Astrocyte (in vitro differentiated cells and primary cell): ENCODE data around the gene SGPL1. TPM values are rescaled to one million over a fixed set of nuclear protein-coding genes. Genes with fewer than 3 reads are reported as not detected.

Experiments
- DNase-seq: peaks from one replicate; pipeline ENCODE4 v3.0.0-alpha.2; 2010; ENCODE audit warnings: low read depth
- FAIRE-seq: peaks from 2 replicates; lab custom pipeline; 2011; peaks lifted over from hg19 to GRCh38; lab: Jason Lieb, UNC
- H2AFZ ChIP-seq: 2 replicates; pipeline ENCODE4 v1.6.0; 2012; ENCODE audit warnings: low read depth, low read length, inconsistent platforms
- H3K27ac ChIP-seq: 2 replicates; pipeline ENCODE4 v1.5.1; 2011; ENCODE audit warnings: low read depth, low read length, inconsistent platforms
- H3K27me3 ChIP-seq: 2 replicates; pipeline ENCODE4 v1.6.0; 2011; ENCODE audit warnings: low read length, inconsistent platforms; ENCODE audit not compliant: insufficient read depth
- H3K36me3 ChIP-seq: 2 replicates; pipeline ENCODE4 v1.5.1; 2011; ENCODE audit warnings: low read length, inconsistent platforms; ENCODE audit not compliant: insufficient read depth
- H3K4me1 ChIP-seq: 2 replicates; pipeline ENCODE4 v1.5.1; 2011; ENCODE audit warnings: low read length, inconsistent platforms; ENCODE audit not compliant: insufficient read depth
- H3K4me2 ChIP-seq: 2 replicates; pipeline ENCODE4 v1.6.0; 2012; ENCODE audit warnings: low read length, inconsistent platforms
- H3K4me3 ChIP-seq: 2 replicates; pipeline ENCODE4 v1.5.1; 2011; ENCODE audit warnings: low read depth, mild to moderate bottlenecking, low read length, inconsistent platforms; ENCODE audit not compliant: insufficient read depth
- H3K79me2 ChIP-seq: 2 replicates; pipeline ENCODE4 v1.6.0; 2012; ENCODE audit warnings: mild to moderate bottlenecking, low read length, inconsistent platforms; ENCODE audit not compliant: insufficient read depth
- H3K9ac ChIP-seq: 2 replicates; pipeline ENCODE4 v1.6.0; 2012; ENCODE audit warnings: mild to moderate bottlenecking, low read length, inconsistent platforms
- H3K9me3 ChIP-seq: 2 replicates; pipeline ENCODE4 v1.5.1; 2012; ENCODE audit warnings: low read depth, mild to moderate bottlenecking, low read length, inconsistent platforms; ENCODE audit not compliant: insufficient read depth
- H4K20me1 ChIP-seq: 2 replicates; pipeline ENCODE4 v1.6.0; 2012; ENCODE audit warnings: low read length, inconsistent platforms; ENCODE audit not compliant: insufficient read depth
- H3K27ac Mint-ChIP-seq: one replicate; pipeline ENCODE4 v1.8.0; 2021; ENCODE audit warnings: mild to moderate bottlenecking, mixed read lengths; ENCODE audit not compliant: unreplicated experiment
- H3K27me3 Mint-ChIP-seq: one replicate; pipeline ENCODE4 v1.8.0; 2021; ENCODE audit warnings: low read depth, mixed read lengths; ENCODE audit not compliant: unreplicated experiment
- H3K36me3 Mint-ChIP-seq: one replicate; pipeline ENCODE4 v1.8.0; 2021; ENCODE audit warnings: low read depth, mixed read lengths; ENCODE audit not compliant: unreplicated experiment
- H3K4me1 Mint-ChIP-seq: one replicate; pipeline ENCODE4 v1.8.0; 2021; ENCODE audit warnings: low read depth, mixed read lengths; ENCODE audit not compliant: unreplicated experiment
- H3K4me3 Mint-ChIP-seq: one replicate; pipeline ENCODE4 v1.8.0; 2021; ENCODE audit warnings: mild to moderate bottlenecking, moderate library complexity, mixed read lengths; ENCODE audit not compliant: unreplicated experiment
- H3K9me3 Mint-ChIP-seq: one replicate; pipeline ENCODE4 v1.8.0; 2021; ENCODE audit warnings: mild to moderate bottlenecking, mixed read lengths; ENCODE audit not compliant: unreplicated experiment
- CTCF ChIP-seq: IDR thresholded peaks from 2 replicates; pipeline ENCODE4 v1.5.1; 2011; ENCODE audit warnings: low read depth, mild to moderate bottlenecking, inconsistent platforms, low read length, moderate library complexity; ENCODE audit not compliant: insufficient read depth
- EZH2 ChIP-seq: IDR thresholded peaks from 2 replicates; pipeline ENCODE4 v1.6.1; 2012; ENCODE audit warnings: mild to moderate bottlenecking, low read length, inconsistent platforms; ENCODE audit not compliant: insufficient read depth
- total RNA-seq: library from RNA; stranded (reverse); gene quantifications from 2 replicates; pipeline ENCODE4 v1.2.1, GENCODE V29; 2021

SGPL1 gene
- total RNA-seq, 1 donor from 2014 or later, result 101 TPM

GRCh38 chr10:70909326-70909935, 93.7 kb downstream of the SGPL1 start:
- H3K4me1 ChIP-seq, result no peaks in the 10 kb centered on the region
- DNase-seq (no peak), FAIRE-seq (no peak)
- Mint-ChIP-seq H3K27me3 (peaks cover 72% of the 10 kb centered on the region), H3K27ac (no peak overlapping the region), H3K9me3 (no peaks in the 10 kb centered on the region), H3K4me1 (peaks cover 5% of the 10 kb centered on the region), H3K4me3 (no peak overlapping the region), H3K36me3 (peaks cover 2% of the 10 kb centered on the region)
- H3K9ac ChIP-seq, result no peak overlapping the region
- no peak overlapping the region for H3K4me3 ChIP-seq
- H4K20me1 ChIP-seq, result no peaks in the 10 kb centered on the region
- H3K79me2 ChIP-seq, result no peaks in the 10 kb centered on the region
- no peaks in the 10 kb centered on the region for H3K9me3 ChIP-seq
- no peak overlapping the region for H3K27ac ChIP-seq
- TF ChIP-seq CTCF, result no peak
- no peak for TF ChIP-seq EZH2
- H3K27me3 ChIP-seq, result peaks cover 17% of the 10 kb centered on the region
- H2AFZ ChIP-seq, result no peak overlapping the region
- H3K36me3 ChIP-seq, result no peaks in the 10 kb centered on the region
- no peak overlapping the region for H3K4me2 ChIP-seq

GRCh38 chr10:70910486-70911341, 95.0 kb downstream of the SGPL1 start:
- no peak overlapping the region for H3K27ac ChIP-seq
- no peak for FAIRE-seq
- H3K27ac Mint-ChIP-seq, result no peak overlapping the region
- H3K9me3 Mint-ChIP-seq, result no peaks in the 10 kb centered on the region
- no peaks in the 10 kb centered on the region for H3K79me2 ChIP-seq
- DNase-seq, result no peak
- TF ChIP-seq EZH2, result no peak
- no peak for TF ChIP-seq CTCF
- no peak overlapping the region for H2AFZ ChIP-seq
- peaks cover 27% of the 10 kb centered on the region for H3K27me3 ChIP-seq
- peaks cover 74% of the 10 kb centered on the region for H3K27me3 Mint-ChIP-seq
- no peaks in the 10 kb centered on the region for H3K36me3 Mint-ChIP-seq
- H3K4me2 ChIP-seq, result no peak overlapping the region
- no peak overlapping the region for H3K4me3 ChIP-seq
- H3K4me1 ChIP-seq, result no peaks in the 10 kb centered on the region
- H3K4me1 Mint-ChIP-seq, result peaks cover 5% of the 10 kb centered on the region
- H4K20me1 ChIP-seq, result no peaks in the 10 kb centered on the region
- no peaks in the 10 kb centered on the region for H3K9me3 ChIP-seq
- H3K4me3 Mint-ChIP-seq, result no peak overlapping the region
- no peaks in the 10 kb centered on the region for H3K36me3 ChIP-seq
- H3K9ac ChIP-seq, result no peak overlapping the region

GRCh38 chr10:70911386-70911785, 95.6 kb downstream of the SGPL1 start:
- Histone ChIP-seq H3K79me2 (no peaks in the 10 kb centered on the region), H3K9ac (no peak overlapping the region), H3K4me3 (no peak overlapping the region), H3K27me3 (peaks cover 29% of the 10 kb centered on the region), H3K9me3 (no peaks in the 10 kb centered on the region), H3K27ac (no peak overlapping the region), H3K4me1 (no peaks in the 10 kb centered on the region), H4K20me1 (no peaks in the 10 kb centered on the region), H2AFZ (no peak overlapping the region), H3K36me3 (no peaks in the 10 kb centered on the region), H3K4me2 (no peak overlapping the region)
- Mint-ChIP-seq H3K27me3 (peaks cover 77% of the 10 kb centered on the region), H3K36me3 (no peaks in the 10 kb centered on the region), H3K9me3 (no peaks in the 10 kb centered on the region), H3K4me1 (peaks cover 5% of the 10 kb centered on the region), H3K4me3 (no peak overlapping the region), H3K27ac (no peak overlapping the region)
- TF ChIP-seq CTCF (no peak), EZH2 (no peak)
- FAIRE-seq (no peak), DNase-seq (no peak)
